ENCODE data around the gene H3-3A. TPM values are rescaled to one million over a fixed set of nuclear protein-coding genes. Genes with fewer than 3 reads are reported as not detected.

Gene H3-3A
- total and polyA plus RNA-seq, 2 experiments from 2014 or later: 913 to 2,407 TPM

- Mint-ChIP-seq H3K9me3 (peaks cover 3% of the 10 kb centered on the region; the same call in 1 of the 3 replicates), H3K4me1 (peaks cover 3% of the 10 kb centered on the region), H3K27ac (no peak overlapping the region), H3K27me3 (ENCODE audit: insufficient read depth, low read depth, poor library complexity) (peaks cover 35% of the 10 kb centered on the region), H3K36me3 (ENCODE audit: low read depth) (no peaks in the 10 kb centered on the region; the same call in 2 of the 3 replicates), H3K4me3 (peak overlapping the region; percentile 83)
- Histone ChIP-seq H3K27me3 (ENCODE audit: insufficient read depth) (peaks cover 27% of the 10 kb centered on the region), H3K27ac (ENCODE audit: low read depth) (no peak overlapping the region), H3K4me2 (peak overlapping the region; percentile 96), H4K20me1 (replicated peaks; ENCODE audit: insufficient read depth) (peaks cover 3% of the 10 kb centered on the region; the same call in 1 of the 2 replicates), H2AFZ (peak overlapping the region; percentile 98), H3K4me1 (ENCODE audit: insufficient read depth) (peaks cover 4% of the 10 kb centered on the region; the same call in 1 of the 2 replicates), H3K9me2 (ENCODE audit: insufficient read depth) (no peaks in the 10 kb centered on the region), H3F3A (replicated peaks; ENCODE audit: low read depth) (peaks cover 20% of the 10 kb centered on the region), H3K4me3 (peak overlapping the region; percentile 85), H3K36me3 (ENCODE audit: insufficient read depth) (no peaks in the 10 kb centered on the region), H3K79me2 (replicated peaks; ENCODE audit: insufficient read depth) (no peaks in the 10 kb centered on the region)
- ATAC-seq (no peak), DNase-seq (ENCODE audit: low spot score) (no peak)
- no peak for TF ChIP-seq EZH2phosphoT487 (IDR thresholded peaks at IDR 0.05; ENCODE audit: unreplicated experiment)
- TF ChIP-seq JUNB (IDR thresholded peaks at IDR 0.05; ENCODE audit: unreplicated experiment): no peak
- TF ChIP-seq CREB1 (CRISPR knock-in tag; IDR thresholded peaks at IDR 0.05; ENCODE audit: low read depth): no peak
- no peak for TF ChIP-seq POLR2AphosphoS5 (IDR thresholded peaks at IDR 0.05; ENCODE audit: low read depth)
- no peak for TF ChIP-seq ZNF331 (CRISPR knock-in tag; IDR thresholded peaks at IDR 0.05; ENCODE audit: low read depth)
- TF ChIP-seq ZNF114 (CRISPR knock-in tag; IDR thresholded peaks at IDR 0.05): no peak
- no peak for TF ChIP-seq ETS1 (IDR thresholded peaks at IDR 0.05)
- TF ChIP-seq STAT1 (IDR thresholded peaks at IDR 0.05; ENCODE audit: unreplicated experiment): no peak
- TF ChIP-seq EZH2 (IDR thresholded peaks at IDR 0.05; ENCODE audit: low read depth, unreplicated experiment): no peak
- TF ChIP-seq ZNF462 (CRISPR knock-in tag; IDR thresholded peaks at IDR 0.05): no peak
- no peak for TF ChIP-seq NANOG (IDR thresholded peaks at IDR 0.05; ENCODE audit: borderline replicate concordance)
- no peak for TF ChIP-seq CTCF (conservative IDR thresholded peaks at IDR 0.05; ENCODE audit: low read depth in 2 of 2)
- no peak for TF ChIP-seq REST (IDR thresholded peaks at IDR 0.05; ENCODE audit: unreplicated experiment)
Observed at GRCh38 chr1:226082587-226082917, 20.0 kb downstream of the H3-3A start.

Data from GM23338 (cell line).